PC-3 (cell line): ENCODE data around the gene LRBA. TPM values are rescaled to one million over a fixed set of nuclear protein-coding genes. Genes with fewer than 3 reads are reported as not detected.

Experiments
- ATAC-seq: fragments of 200-7000 bp; cut with Tn5 transposase; 2 replicates; pipeline ENCODE4 v1.9.1; 2020; ENCODE audit warnings: mild to moderate bottlenecking, moderate library complexity
- BruUV-seq: library from RNA; stranded (reverse); fragments of 400-500 nt; replicated peaks from 2 replicates; lab custom pipeline; 2021; lab: Mats Ljungman, UMichigan
- CTCF ChIA-PET: fragments of 300-600 bp; sonication (Branson Sonifier 250); formaldehyde crosslinking; loops from one replicate; lab custom pipeline; 2022; ENCODE audit warnings: antibody characterized with exemption; lab: Charles Lee
- POLR2A ChIA-PET: fragments of 300-600 bp; sonication (Branson Sonifier 250); formaldehyde crosslinking; loops from one replicate; lab custom pipeline; 2022; ENCODE audit warnings: antibody characterized with exemption; ENCODE audit not compliant: unreplicated experiment; lab: Charles Lee
- DNase-seq: peaks from one replicate; pipeline ENCODE4 v3.0.0-alpha.2; 2015
- H2AFZ ChIP-seq: fragments of 300-600 bp; sonication (generic); 2 replicates; pipeline ENCODE4 v1.6.0; 2016; ENCODE audit warnings: antibody characterized with exemption, low read length
- H3F3A ChIP-seq: fragments of 300-600 bp; sonication (generic); one replicate; pipeline ENCODE4 v1.6.0; 2017; ENCODE audit warnings: antibody characterized with exemption, low read length, control low read depth, mild to moderate bottlenecking; ENCODE audit not compliant: unreplicated experiment
- H3K27ac ChIP-seq: fragments of 300-600 bp; sonication (generic); 2 replicates; pipeline ENCODE4 v1.5.1; 2016; ENCODE audit warnings: mild to moderate bottlenecking, low read length
- H3K27me3 ChIP-seq: fragments of 300-600 bp; sonication (generic); 2 replicates; pipeline ENCODE4 v1.6.1; 2016; ENCODE audit warnings: low read length, mixed read lengths
- H3K36me3 ChIP-seq: fragments of 300-600 bp; sonication (generic); 2 replicates; pipeline ENCODE4 v1.6.1; 2016; ENCODE audit warnings: low read depth, mixed run types, low read length, mixed read lengths
- H3K4me1 ChIP-seq: fragments of 300-600 bp; sonication (generic); 2 replicates; pipeline ENCODE4 v1.5.1; 2016; ENCODE audit warnings: low read length; ENCODE audit not compliant: insufficient read depth
- H3K4me2 ChIP-seq: fragments of 300-600 bp; sonication (generic); 2 replicates; pipeline ENCODE4 v1.6.0; 2016; ENCODE audit warnings: low read length
- H3K4me3 ChIP-seq: fragments of 300-600 bp; sonication (generic); 2 replicates; pipeline ENCODE4 v1.5.1; 2016; ENCODE audit warnings: mild to moderate bottlenecking, low read length, mixed read lengths
- H3K79me2 ChIP-seq: fragments of 300-600 bp; sonication (generic); 2 replicates; pipeline ENCODE4 v1.6.1; 2017; ENCODE audit warnings: low read length, mixed read lengths
- H3K9ac ChIP-seq: fragments of 300-600 bp; sonication (generic); 2 replicates; pipeline ENCODE4 v1.6.0; 2016; ENCODE audit warnings: mild to moderate bottlenecking, low read length
- H3K9me2 ChIP-seq: fragments of 300-600 bp; sonication (generic); replicated peaks from 2 replicates; pipeline ENCODE4 v1.6.1; 2016; ENCODE audit warnings: mixed run types, low read length, mixed read lengths
- H3K9me3 ChIP-seq: fragments of 300-600 bp; sonication (generic); 2 replicates; pipeline ENCODE4 v1.6.1; 2016; ENCODE audit warnings: low read length, mixed read lengths
- H4K20me1 ChIP-seq: fragments of 300-600 bp; sonication (generic); 2 replicates; pipeline ENCODE4 v1.6.1; 2016; ENCODE audit warnings: low read length, mixed read lengths
- EZH2 ChIP-seq: fragments of 300-600 bp; sonication (generic); IDR thresholded peaks from one replicate; pipeline ENCODE4 v1.6.1; 2017; ENCODE audit warnings: antibody characterized with exemption, mild to moderate bottlenecking, low read length; ENCODE audit not compliant: unreplicated experiment
- EZH2phosphoT487 ChIP-seq: fragments of 300-600 bp; sonication (generic); IDR thresholded peaks from 2 replicates; pipeline ENCODE4 v1.6.1; 2018; ENCODE audit warnings: mild to moderate bottlenecking, antibody characterized with exemption, low read length, borderline replicate concordance
- intact Hi-C: fragments of 100-400 bp; cut with micrococcal nuclease; formaldehyde crosslinking; loops from 2 replicates; pipeline ENCODE4 v1.9.0; 2023
- total RNA-seq: library from RNA; depleted of rRNA; stranded (reverse); fragments of >200 nt; gene quantifications from 2 replicates; pipeline ENCODE4 v1.2.3, GENCODE V29; 2014
- TF ChIP-seq, protein P1 (sequence below): fragments of 300-600 bp; sonication (generic); conservative IDR thresholded peaks from 2 replicates; pipeline ENCODE4 v1.5.1; 2017; ENCODE audit warnings: antibody characterized with exemption, low read depth, mild to moderate bottlenecking, low read length

LRBA gene
- total RNA-seq, 1 experiment from 2014 or later, result 40.8 TPM

DNA sequence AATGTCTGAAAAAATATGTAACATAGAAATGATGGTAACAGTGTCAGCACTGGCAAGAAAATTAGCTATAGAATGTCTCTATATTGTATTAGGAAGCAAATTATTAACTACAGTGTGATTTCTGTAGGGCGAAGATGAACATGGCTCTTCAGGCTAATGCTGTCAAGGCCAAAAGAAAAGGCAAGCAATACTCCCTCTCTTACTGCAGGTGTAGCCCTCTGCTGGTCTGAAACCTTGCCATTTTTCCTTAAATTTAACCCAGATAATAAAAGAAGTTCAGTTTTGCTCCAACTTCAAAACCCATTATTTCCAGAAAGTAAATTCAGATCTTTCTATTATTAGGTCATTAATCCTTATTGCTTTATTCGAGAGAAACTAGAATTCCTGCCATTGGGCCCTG, 215.9 kb downstream of the LRBA start:
- Histone ChIP-seq H3K9me3 (no peaks in the 10 kb centered on the region), H3K36me3 (no peaks in the 10 kb centered on the region), H3K4me1 (no peaks in the 10 kb centered on the region), H3K27ac (no peak overlapping the region), H3K27me3 (no peaks in the 10 kb centered on the region), H3K9me2 (no peaks in the 10 kb centered on the region), H3K4me3 (no peak overlapping the region), H4K20me1 (no peaks in the 10 kb centered on the region), H2AFZ (no peak overlapping the region), H3K4me2 (no peak overlapping the region), H3K79me2 (no peaks in the 10 kb centered on the region), H3F3A (no peaks in the 10 kb centered on the region), H3K9ac (no peak overlapping the region)
- no TSS peak for BruUV-seq
- TF ChIP-seq, protein P1, sequence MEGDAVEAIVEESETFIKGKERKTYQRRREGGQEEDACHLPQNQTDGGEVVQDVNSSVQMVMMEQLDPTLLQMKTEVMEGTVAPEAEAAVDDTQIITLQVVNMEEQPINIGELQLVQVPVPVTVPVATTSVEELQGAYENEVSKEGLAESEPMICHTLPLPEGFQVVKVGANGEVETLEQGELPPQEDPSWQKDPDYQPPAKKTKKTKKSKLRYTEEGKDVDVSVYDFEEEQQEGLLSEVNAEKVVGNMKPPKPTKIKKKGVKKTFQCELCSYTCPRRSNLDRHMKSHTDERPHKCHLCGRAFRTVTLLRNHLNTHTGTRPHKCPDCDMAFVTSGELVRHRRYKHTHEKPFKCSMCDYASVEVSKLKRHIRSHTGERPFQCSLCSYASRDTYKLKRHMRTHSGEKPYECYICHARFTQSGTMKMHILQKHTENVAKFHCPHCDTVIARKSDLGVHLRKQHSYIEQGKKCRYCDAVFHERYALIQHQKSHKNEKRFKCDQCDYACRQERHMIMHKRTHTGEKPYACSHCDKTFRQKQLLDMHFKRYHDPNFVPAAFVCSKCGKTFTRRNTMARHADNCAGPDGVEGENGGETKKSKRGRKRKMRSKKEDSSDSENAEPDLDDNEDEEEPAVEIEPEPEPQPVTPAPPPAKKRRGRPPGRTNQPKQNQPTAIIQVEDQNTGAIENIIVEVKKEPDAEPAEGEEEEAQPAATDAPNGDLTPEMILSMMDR, result peak; percentile 43; the same call in 1 of the 2 replicates
- TF ChIP-seq EZH2, result no peak
- DNase-seq, result peak; percentile 3
- ATAC-seq, result no peak
- intact Hi-C loops, result no loop called here
- ChIA-PET POLR2A (no interaction called here), CTCF (no interaction called here)

DNA sequence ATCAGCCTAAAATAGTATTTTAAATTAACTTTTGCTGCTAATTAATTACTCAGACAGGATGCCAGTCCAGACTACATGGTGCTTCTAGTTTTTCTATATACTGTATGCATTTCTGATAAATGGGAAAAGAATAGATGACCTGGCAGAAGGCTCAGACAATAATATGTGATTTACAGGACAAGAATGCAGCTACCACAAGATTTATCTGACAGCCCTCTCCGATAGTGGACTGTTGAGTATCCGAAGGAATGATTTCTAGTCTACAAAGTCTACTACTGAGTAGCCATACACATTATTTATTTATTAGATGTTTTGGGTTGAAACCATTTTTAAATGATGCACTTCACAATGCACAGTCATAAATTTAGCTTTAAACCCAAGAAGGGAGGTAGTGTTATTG, 220.4 kb downstream of the LRBA start:
- Histone ChIP-seq H3F3A (no peaks in the 10 kb centered on the region), H3K9me3 (no peaks in the 10 kb centered on the region), H3K4me3 (no peak overlapping the region), H3K27ac (no peak overlapping the region), H3K9me2 (no peaks in the 10 kb centered on the region), H2AFZ (no peak overlapping the region), H3K79me2 (no peaks in the 10 kb centered on the region), H4K20me1 (no peaks in the 10 kb centered on the region), H3K27me3 (no peaks in the 10 kb centered on the region), H3K4me2 (no peak overlapping the region), H3K9ac (no peak overlapping the region), H3K4me1 (no peaks in the 10 kb centered on the region), H3K36me3 (no peaks in the 10 kb centered on the region)
- no TSS peak for BruUV-seq
- ChIA-PET CTCF (interaction anchor here (0.6 kb wide), 1 partner anchor 218 kb away, joined by 9 read pairs; no protein-coding TSS in a partner anchor), POLR2A (no interaction called here)
- TF ChIP-seq, protein P1, result no peak
- TF ChIP-seq EZH2 (no peak), EZH2phosphoT487 (no peak)
- ATAC-seq (no peak), DNase-seq (no peak)
- intact Hi-C loops, result no loop called here

DNA sequence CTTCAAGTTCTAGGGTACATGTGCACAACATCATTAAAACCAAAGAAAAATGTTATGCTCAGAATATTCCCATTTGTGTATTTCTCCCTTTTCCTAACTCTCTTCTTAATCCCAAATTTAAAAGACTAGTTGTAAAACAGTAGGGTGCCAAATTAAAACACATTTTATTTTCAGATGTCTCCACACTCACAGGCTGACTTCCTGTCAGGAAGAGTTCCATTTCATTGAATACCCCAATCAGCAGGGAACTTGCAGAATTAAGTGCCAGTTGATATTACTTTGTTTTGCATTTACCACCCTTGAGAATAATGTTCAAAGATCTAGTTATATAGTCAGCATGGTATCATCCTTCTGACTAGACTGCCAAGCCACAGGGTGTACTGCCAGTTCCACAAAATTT, 225.2 kb downstream of the LRBA start:
- Histone ChIP-seq H3F3A (no peaks in the 10 kb centered on the region), H3K9me2 (no peaks in the 10 kb centered on the region), H4K20me1 (no peaks in the 10 kb centered on the region), H3K4me1 (no peaks in the 10 kb centered on the region), H3K4me3 (no peak overlapping the region), H3K27me3 (no peaks in the 10 kb centered on the region), H2AFZ (no peak overlapping the region), H3K36me3 (no peaks in the 10 kb centered on the region), H3K9ac (no peak overlapping the region), H3K79me2 (no peaks in the 10 kb centered on the region), H3K4me2 (no peak overlapping the region), H3K9me3 (no peaks in the 10 kb centered on the region), H3K27ac (no peak overlapping the region)
- no TSS peak for BruUV-seq
- DNase-seq (no peak), ATAC-seq (no peak)
- intact Hi-C loops, result no loop called here
- ChIA-PET POLR2A (no interaction called here), CTCF (interaction anchor here (0.6 kb wide), 1 partner anchor 77 kb away, joined by 8 read pairs; no protein-coding TSS in a partner anchor)
- no peak for TF ChIP-seq EZH2
- TF ChIP-seq EZH2phosphoT487, result no peak
- TF ChIP-seq, protein P1, result no peak
